Fibroblast of gingiva (primary cell): Measurements from ENCODE around the gene EPB41L4A.

ENCODE experiments used
- DNase-seq: peaks from one replicate; pipeline ENCODE4 v3.0.0-alpha.2; 2011; ENCODE audit warnings: low read depth

EPB41L4A gene

DNA sequence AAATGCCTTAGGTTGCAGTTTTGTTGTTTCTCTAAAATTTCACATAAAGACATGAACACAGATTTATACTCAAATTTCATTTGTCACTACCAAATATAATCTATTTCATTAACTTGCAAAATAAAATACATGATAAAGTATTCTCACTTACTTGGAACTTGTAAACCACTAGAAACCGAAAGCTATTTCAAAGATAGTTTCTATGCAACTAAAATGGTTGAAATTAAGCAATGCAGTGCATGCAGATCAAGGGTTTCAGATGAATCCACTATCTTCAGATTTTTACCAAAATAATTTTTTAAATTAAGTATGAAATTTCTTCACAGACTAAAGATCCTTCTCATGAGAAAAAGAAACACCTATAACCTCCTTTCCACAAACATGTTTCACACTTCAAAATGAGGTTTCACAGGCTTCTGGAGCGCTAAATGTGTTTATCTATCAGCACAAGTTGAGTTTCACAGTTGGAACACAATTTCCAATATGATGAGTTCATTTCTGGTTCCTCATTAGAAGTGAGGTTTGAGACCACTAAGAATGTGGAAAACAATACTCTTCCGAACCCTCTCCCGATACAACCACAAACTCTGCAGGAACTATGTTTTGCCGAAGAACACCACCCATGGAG, 63.9 kb downstream of the EPB41L4A start:
- DNase-seq: no peak

- DNase-seq: no peak
These were observed 65.4 kb downstream of the EPB41L4A start for GRCh38 chr5:112353678-112354077.

DNA sequence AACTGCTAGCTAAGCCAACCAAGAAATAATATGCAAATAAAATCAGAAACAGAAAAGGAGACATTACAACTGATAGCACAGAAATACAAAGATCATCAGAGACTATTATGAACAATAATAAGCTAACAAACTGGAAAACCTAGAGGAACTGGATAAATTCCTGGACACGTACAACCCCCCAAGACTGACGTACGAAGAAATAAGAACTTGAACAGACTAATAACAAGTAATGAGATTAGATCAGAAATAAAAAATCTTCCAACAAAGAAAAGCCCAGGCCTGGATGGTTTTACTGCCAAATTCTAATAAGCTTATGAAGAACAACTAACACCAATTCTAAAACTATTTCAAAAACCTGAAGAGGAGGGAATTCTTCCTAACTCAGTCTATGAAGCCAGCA, 67.9 kb downstream of the EPB41L4A start:
- DNase-seq: no peak

DNA sequence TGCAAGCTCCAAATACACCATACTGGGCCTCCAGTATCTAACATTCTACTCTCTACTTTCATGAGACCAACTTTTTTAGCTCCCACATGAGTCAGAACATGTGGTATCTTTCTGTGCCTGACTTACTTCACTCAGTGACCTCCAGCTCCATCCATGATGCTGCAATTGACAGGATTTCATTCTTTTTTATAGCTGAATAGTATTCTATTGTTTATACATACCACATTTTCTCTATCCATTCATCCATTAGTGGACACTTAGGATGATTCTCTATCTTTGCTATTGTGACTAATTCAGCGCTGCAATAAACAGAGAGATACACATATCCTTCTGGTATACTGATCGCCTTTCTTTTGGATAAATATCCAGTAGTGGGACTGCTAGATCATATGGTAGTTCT, 68.5 kb downstream of the EPB41L4A start:
- DNase-seq: no peak

GRCh38 chr5:112349371-112349770, 69.7 kb downstream of the EPB41L4A start:
- DNase-seq: no peak

DNA sequence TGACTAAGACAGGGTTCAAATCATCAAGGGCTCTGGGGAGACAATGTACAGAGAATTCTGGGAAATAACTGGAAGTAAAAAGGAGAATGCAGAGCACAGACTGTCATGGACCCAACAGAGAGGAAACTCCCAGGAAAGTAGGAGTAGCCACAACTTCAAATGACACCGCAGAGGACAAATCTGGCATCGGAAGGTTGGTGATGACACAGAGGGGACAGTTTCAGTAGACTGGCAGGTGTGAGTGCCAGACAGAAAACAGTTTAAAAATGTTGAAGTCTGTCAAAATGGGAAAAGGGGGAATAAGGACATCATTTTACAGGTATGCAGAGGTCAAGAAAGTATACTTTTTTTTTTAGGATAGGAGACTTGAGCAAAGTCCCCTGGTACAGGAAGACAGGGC, 70.2 kb downstream of the EPB41L4A start:
- no peak for DNase-seq

- no peak for DNase-seq
These were observed 70.7 kb downstream of the EPB41L4A start for GRCh38 chr5:112348387-112348786.

DNA sequence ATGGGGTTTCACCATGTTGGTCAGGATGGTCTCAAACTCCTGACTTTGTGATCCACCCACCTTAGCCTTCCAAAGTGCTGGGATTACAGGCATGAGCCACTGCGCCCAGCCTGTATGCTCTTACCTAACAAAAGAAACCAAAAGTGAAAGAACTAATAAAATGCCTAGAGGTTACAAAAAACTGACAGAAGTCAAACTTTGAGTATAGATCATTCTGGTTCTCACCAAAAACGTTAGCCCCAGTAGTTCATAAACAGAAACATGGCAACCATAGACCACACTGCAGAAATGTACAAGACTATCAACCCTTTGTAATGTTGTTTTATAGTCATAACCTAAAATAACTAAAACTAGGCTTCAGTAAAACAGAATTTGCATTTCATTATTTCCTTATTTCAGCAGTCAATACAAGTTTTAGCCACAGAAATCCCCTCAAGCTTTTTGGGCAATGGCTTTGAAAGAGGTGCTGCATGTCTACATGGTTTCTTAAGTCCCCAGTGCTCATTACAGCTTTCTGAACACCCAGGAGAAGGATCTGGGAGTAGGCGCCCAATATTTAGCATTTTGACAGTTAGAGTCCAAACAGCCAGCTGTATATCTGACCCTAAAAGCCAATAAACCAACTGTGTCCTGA, 72.5 kb downstream of the EPB41L4A start:
- DNase-seq: no peak

- no peak for DNase-seq
These were observed 74.5 kb downstream of the EPB41L4A start for GRCh38 chr5:112344540-112344939.

- no peak for DNase-seq
These were observed 76.7 kb downstream of the EPB41L4A start for GRCh38 chr5:112342389-112342788.

DNA sequence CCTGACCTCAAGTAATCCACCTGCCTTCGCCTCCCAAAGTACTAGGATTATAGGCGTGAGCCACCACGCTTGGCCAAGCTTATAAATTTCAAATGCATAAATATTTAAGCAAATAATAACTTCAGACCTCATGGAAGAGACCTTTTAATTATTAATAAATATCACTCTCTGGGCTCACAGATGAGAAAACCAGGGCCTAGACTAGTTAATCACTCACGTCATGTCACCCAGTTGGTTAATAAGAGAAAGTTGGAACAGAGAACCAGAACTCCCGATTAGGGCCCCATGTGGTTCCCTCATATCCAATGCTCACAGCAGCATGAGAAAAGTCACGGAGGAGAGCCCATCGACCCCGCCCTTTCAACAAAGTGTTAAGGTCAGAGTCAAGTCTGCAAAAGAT, 79.3 kb downstream of the EPB41L4A start:
- DNase-seq: no peak

DNA sequence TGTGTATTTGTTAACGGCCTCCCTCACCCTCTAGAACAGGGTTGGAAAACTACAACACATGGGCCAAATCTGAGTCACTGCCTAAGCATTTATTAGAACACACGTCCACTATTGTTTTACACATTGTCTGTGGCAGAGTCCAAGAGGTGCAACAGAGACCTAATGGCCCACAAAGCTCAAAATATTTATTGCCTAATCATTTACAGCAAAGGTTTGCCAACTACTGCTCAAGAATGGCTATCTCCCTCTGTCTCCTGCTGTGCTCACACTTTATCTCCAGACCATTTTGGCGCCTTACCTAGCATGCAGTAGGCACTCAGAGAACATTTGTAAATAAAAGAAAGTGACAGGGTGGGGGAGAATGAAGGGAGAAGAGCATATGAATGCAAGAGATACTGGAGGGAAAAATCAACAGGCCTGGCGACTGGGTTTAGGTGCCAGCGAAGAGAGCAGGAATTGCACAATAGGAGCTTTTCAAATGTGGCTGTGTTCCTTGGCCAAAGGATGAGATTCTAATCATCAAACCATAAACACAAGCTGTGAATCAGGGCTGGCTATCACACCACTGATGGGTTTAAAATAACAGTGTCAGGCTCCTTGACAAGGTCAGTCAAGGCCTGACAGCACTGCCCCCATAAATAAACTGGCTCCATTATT, 80.3 kb downstream of the EPB41L4A start:
- peak; percentile 57 for DNase-seq

- no peak for DNase-seq
These were observed 85.7 kb downstream of the EPB41L4A start for GRCh38 chr5:112333331-112333781.

- DNase-seq: no peak
These were observed 87.2 kb downstream of the EPB41L4A start for GRCh38 chr5:112331892-112332291.

- no peak for DNase-seq
These were observed 89.5 kb downstream of the EPB41L4A start for GRCh38 chr5:112329419-112330090.

GRCh38 chr5:112323166-112323565, 95.9 kb downstream of the EPB41L4A start:
- no peak for DNase-seq

DNA sequence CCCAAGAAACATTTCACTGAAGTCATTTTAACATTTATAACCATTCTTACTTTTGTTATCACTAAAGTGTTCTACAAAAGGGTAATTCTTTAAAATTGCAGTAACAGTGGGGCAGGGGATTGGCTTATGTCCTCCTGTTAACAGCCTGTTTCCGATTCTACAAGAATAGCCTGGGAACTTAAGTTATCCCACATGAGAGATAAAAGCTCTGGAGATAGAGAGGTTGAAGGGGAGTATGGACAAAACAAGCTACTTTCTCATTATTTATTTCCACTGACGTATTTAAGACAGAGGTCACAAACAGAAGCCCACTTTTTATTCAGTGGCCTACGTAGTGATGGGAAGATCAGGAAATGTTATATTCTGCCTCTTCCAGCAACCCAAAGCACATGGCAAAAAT, 98.7 kb downstream of the EPB41L4A start:
- no peak for DNase-seq

- DNase-seq: no peak
These were observed 100.7 kb downstream of the EPB41L4A start for GRCh38 chr5:112318346-112318745.

DNA sequence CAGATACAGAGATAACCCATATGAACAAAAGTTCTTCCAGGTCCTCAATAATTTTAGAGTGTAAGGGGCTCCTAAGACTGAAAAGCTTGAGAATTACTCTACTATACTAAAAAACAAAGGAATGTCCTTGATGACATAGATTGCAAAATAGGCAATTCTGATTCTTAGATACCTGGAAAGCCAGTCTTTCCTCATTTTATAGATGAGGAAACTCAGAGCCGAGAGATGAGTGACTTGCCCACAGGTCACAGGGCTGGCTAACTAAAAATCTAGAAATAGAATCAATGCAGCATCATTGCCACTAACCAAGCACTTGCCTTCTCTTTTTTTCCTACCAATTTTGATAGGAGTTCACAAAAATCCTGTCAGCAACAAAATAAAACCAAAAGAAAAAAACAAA, 101.2 kb downstream of the EPB41L4A start:
- DNase-seq: no peak

DNA sequence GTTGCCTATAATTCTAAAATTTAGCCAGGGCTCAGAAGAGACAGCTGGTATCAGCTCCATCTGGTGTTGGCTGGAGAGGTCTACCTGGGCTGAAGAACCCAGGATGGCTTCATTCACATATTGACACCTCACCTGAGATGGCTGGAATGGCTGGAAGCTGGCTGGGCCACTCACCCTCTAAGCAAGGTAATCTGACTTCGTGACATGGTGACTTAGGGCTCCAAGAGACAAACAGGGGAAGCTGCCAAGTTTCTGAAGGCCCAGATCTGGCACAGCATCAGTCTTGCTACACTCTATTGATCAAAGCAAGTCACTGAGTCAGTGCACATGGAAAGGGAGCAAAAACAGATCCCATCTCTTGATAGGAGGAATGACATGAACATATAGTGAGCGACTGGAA, 102.3 kb downstream of the EPB41L4A start:
- no peak for DNase-seq

DNA sequence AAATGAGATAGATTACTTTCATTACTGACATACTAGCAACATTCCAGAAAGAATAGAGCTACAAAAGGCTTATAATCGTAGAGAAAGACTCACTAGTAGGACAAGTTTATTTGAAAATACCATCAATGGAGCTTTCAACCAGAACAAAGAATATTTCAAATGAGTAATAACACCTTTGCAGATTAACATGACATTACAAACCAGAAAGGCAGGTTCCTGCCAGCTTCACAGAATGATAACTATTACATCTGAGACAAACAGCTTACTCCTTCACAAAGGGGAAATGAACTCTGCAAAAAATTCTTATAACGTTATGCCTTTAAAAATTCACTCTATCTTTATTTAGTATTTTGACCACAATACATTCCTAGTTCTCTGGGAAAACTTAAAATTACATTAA, 103.1 kb downstream of the EPB41L4A start:
- no peak for DNase-seq

DNA sequence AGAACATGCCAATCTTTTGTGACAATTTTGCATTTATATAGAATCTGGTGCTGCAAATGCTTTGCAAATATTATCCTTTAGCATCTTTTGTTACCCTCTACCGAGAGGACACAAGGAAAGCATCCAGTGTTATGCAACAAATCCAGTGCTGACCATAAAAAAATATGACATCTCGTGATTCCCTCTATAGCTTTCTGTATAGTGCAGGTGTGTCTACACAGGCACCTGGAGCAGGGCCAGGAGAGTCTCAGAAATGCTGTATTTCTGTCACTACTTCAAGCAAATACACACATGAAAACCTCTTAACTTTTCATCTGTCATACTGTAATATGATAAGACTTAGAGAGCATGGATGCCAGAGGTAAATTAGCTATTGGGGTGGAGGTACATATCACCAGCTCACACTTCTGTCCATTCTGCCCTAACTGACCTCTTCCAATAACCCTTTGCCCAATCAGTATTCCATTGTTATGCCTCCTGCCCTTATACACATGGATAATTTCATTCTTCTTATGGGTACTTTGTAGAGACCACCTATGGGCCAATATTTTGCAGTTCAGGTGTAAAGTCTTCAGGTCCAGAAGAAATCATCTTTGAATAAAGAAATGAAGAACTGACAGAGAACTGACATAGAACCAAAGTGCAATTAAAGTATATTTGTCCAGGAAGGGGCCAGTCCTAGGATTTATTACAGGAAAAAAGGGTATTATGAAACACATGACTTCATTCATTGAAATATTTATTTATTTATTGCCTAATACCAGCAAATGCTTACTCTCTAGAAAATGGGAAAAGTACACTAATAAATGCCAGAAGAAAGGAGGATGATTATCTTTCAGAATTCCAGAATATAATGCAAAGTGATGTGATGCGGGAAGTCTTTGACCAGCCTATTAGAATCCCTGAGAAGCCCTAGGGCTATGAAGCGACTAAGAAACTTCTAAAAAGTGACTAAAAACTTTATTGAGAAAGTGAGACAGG, 106.5 kb downstream of the EPB41L4A start:
- peak; percentile 3 for DNase-seq
